Measurements from ENCODE around the gene APC2. TPM values are rescaled to one million over a fixed set of nuclear protein-coding genes. Genes with fewer than 3 reads are reported as not detected.
A peak's percentile ranks its signal among the peaks of the same experiment; 100 is the strongest.

The APC2 gene
- total RNA-seq, 2 donors from 2014 or later = 0.05 to 2.2 TPM

DNA sequence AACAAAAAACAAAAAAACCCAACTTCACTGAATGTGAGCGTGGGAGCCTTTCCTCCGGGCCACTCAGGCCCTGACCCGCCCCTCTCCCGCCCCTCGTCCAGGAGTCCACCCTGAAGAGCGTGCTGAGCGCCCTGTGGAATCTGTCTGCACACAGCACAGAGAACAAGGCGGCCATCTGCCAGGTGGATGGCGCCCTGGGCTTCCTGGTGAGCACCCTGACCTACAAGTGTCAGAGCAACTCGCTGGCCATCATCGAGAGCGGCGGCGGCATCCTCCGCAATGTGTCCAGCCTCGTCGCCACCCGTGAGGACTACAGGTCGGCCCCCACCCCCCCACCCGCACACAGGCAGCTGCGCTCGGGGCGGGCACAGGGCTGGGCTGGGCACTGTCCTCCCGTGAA is 11.9 kb downstream of the APC2 start:
- Histone ChIP-seq H3K4me3 (no peak overlapping the region), H3K27ac (no peak overlapping the region), H3K36me3 (no peaks in the 10 kb centered on the region), H3K4me1 (replicated peaks) (no peaks in the 10 kb centered on the region), H3K27me3 (replicated peaks; ENCODE audit: insufficient read depth) (peaks cover 7% of the 10 kb centered on the region), H3K9me3 (no peaks in the 10 kb centered on the region)
- intact Hi-C loops (cut with DNase I) = no loop called here
- DNase-seq (ENCODE audit: low spot score) = no peak
- 94% methylated on average over 24 of the region's 24 CpGs for WGBS
- TF ChIP-seq, protein P1, sequence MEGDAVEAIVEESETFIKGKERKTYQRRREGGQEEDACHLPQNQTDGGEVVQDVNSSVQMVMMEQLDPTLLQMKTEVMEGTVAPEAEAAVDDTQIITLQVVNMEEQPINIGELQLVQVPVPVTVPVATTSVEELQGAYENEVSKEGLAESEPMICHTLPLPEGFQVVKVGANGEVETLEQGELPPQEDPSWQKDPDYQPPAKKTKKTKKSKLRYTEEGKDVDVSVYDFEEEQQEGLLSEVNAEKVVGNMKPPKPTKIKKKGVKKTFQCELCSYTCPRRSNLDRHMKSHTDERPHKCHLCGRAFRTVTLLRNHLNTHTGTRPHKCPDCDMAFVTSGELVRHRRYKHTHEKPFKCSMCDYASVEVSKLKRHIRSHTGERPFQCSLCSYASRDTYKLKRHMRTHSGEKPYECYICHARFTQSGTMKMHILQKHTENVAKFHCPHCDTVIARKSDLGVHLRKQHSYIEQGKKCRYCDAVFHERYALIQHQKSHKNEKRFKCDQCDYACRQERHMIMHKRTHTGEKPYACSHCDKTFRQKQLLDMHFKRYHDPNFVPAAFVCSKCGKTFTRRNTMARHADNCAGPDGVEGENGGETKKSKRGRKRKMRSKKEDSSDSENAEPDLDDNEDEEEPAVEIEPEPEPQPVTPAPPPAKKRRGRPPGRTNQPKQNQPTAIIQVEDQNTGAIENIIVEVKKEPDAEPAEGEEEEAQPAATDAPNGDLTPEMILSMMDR (IDR thresholded peaks at IDR 0.05) = no peak
- no peak for TF ChIP-seq POLR2AphosphoS5 (IDR thresholded peaks at IDR 0.05)
- TF ChIP-seq POLR2A (IDR thresholded peaks at IDR 0.05) = no peak

DNA sequence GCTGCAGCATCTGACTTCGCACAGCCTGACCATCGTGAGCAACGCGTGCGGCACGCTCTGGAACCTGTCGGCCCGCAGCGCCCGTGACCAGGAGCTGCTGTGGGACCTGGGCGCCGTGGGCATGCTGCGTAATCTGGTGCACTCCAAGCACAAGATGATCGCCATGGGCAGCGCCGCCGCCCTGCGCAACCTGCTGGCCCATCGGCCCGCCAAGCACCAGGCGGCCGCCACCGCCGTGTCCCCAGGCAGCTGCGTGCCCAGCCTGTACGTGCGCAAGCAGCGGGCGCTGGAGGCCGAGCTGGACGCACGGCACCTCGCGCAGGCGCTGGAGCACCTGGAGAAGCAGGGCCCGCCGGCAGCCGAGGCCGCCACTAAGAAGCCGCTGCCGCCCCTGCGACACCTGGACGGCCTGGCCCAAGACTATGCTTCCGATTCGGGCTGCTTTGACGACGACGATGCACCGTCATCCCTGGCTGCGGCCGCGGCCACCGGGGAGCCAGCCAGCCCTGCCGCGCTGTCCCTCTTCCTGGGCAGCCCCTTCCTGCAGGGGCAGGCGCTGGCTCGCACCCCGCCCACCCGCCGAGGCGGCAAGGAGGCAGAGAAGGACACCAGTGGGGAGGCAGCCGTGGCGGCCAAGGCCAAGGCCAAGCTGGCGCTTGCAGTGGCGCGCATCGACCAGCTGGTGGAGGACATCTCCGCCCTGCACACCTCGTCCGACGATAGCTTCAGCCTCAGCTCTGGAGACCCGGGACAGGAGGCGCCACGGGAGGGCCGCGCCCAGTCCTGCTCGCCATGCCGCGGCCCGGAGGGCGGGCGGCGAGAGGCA is 15.5 kb downstream of the APC2 start:
- 43% methylated on average over 60 of the region's 83 CpGs for WGBS
- peak; percentile 41 for DNase-seq (ENCODE audit: low spot score)
- TF ChIP-seq, protein P1 (IDR thresholded peaks at IDR 0.05) = peak in 3 of 4 experiments; percentile 9 to 61 (median 53)
- no peak for TF ChIP-seq POLR2AphosphoS5 (IDR thresholded peaks at IDR 0.05)
- TF ChIP-seq POLR2A (IDR thresholded peaks at IDR 0.05) = no peak
- H3K4me3 ChIP-seq = no peak overlapping the region
- intact Hi-C loops (cut with DNase I) = no loop called here
- peaks cover 15% of the 10 kb centered on the region for H3K4me1 ChIP-seq (replicated peaks)
- no peaks in the 10 kb centered on the region for H3K36me3 ChIP-seq
- H3K27ac ChIP-seq = no peak overlapping the region
- H3K27me3 ChIP-seq (replicated peaks; ENCODE audit: insufficient read depth) = peaks cover 26% of the 10 kb centered on the region
- H3K9me3 ChIP-seq = no peaks in the 10 kb centered on the region

DNA sequence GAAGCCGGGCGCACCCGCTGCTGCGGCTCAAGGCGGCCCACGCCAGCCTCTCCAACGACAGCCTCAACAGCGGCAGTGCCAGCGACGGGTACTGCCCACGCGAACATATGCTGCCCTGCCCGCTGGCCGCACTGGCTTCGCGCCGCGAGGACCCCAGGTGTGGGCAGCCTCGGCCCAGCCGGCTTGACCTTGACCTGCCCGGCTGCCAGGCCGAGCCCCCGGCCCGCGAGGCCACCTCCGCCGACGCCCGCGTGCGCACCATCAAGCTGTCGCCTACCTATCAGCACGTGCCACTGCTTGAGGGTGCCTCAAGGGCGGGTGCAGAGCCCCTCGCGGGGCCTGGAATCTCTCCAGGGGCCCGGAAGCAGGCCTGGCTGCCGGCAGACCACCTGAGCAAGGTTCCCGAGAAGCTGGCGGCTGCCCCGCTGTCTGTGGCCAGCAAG is 16.1 kb downstream of the APC2 start:
- H3K4me3 ChIP-seq = no peak overlapping the region
- H3K36me3 ChIP-seq = no peaks in the 10 kb centered on the region
- 39% methylated on average over 21 of the region's 41 CpGs for WGBS

DNA sequence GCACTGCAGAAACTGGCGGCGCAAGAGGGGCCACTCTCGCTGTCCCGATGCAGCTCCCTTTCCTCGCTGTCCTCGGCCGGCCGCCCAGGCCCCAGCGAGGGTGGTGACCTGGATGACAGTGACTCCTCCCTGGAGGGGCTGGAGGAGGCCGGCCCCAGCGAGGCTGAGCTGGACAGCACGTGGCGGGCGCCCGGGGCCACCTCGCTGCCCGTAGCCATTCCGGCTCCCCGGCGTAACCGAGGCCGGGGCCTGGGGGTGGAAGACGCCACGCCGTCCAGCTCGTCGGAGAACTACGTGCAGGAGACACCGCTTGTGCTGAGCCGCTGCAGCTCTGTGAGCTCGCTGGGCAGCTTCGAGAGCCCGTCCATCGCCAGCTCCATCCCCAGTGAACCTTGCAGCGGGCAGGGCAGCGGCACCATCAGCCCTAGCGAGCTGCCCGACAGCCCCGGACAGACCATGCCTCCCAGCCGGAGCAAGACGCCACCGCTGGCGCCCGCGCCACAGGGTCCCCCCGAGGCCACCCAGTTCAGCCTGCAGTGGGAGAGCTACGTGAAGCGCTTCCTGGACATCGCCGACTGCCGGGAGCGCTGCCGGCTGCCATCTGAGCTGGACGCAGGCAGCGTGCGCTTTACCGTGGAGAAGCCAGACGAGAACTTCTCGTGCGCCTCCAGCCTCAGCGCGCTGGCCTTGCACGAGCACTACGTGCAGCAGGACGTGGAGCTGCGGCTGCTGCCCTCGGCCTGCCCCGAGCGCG is 16.7 kb downstream of the APC2 start:
- peaks cover 34% of the 10 kb centered on the region for H3K27me3 ChIP-seq (replicated peaks; ENCODE audit: insufficient read depth)
- 35% methylated on average over 56 of the region's 70 CpGs for WGBS
- intact Hi-C loops (cut with DNase I) = no loop called here
- TF ChIP-seq POLR2A (IDR thresholded peaks at IDR 0.05) (no peak), POLR2AphosphoS5 (IDR thresholded peaks at IDR 0.05) (no peak)
- TF ChIP-seq, protein P1 (IDR thresholded peaks at IDR 0.05) = no peak
- no peaks in the 10 kb centered on the region for H3K9me3 ChIP-seq
- no peak for DNase-seq (ENCODE audit: low spot score)
- H3K4me1 ChIP-seq (replicated peaks) = peaks cover 22% of the 10 kb centered on the region
- no peak overlapping the region for H3K4me3 ChIP-seq
- H3K36me3 ChIP-seq = no peaks in the 10 kb centered on the region
- no peak overlapping the region for H3K27ac ChIP-seq

More for the DNA sequence above, 16.1 kb downstream of the APC2 start:
- no peak for DNase-seq (ENCODE audit: low spot score)
- intact Hi-C loops (cut with DNase I) = no loop called here
- no peaks in the 10 kb centered on the region for H3K9me3 ChIP-seq
- H3K4me1 ChIP-seq (replicated peaks) = peaks cover 21% of the 10 kb centered on the region
- peaks cover 31% of the 10 kb centered on the region for H3K27me3 ChIP-seq (replicated peaks; ENCODE audit: insufficient read depth)
- TF ChIP-seq POLR2A (IDR thresholded peaks at IDR 0.05) = no peak
- H3K27ac ChIP-seq = no peak overlapping the region

DNA sequence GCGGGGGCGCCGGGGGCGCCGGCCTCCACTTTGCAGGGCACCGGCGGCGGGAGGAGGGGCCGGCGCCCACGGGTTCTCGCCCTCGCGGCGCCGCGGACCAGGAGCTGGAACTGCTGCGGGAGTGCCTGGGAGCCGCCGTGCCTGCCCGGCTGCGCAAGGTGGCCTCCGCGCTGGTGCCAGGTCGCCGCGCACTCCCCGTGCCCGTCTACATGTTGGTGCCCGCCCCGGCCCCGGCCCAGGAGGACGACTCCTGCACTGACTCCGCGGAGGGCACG is 17.2 kb downstream of the APC2 start:
- WGBS = 1% methylated on average over 12 of the region's 36 CpGs
- Histone ChIP-seq H3K36me3 (no peaks in the 10 kb centered on the region), H3K4me3 (no peak overlapping the region), H3K9me3 (no peaks in the 10 kb centered on the region), H3K27me3 (replicated peaks; ENCODE audit: insufficient read depth) (peaks cover 36% of the 10 kb centered on the region), H3K27ac (no peak overlapping the region), H3K4me1 (replicated peaks) (peaks cover 22% of the 10 kb centered on the region)
- intact Hi-C loops (cut with DNase I) = no loop called here
- no peak for DNase-seq (ENCODE audit: low spot score)
- no peak for TF ChIP-seq POLR2AphosphoS5 (IDR thresholded peaks at IDR 0.05)
- TF ChIP-seq POLR2A (IDR thresholded peaks at IDR 0.05) = no peak
- TF ChIP-seq, protein P1 (IDR thresholded peaks at IDR 0.05) = no peak

Measured in prostate gland (tissue), 2 donors.